Measurements from ENCODE around the gene DYSF. TPM values are rescaled to one million over a fixed set of nuclear protein-coding genes. Genes with fewer than 3 reads are reported as not detected.
A peak's percentile ranks its signal among the peaks of the same experiment; 100 is the strongest.

DYSF gene
- total RNA-seq, 1 experiment from 2014 or later = 5.5 TPM

GRCh38 chr2:71704131-71704561 lies 250.8 kb downstream of the DYSF start:
- H3K18ac ChIP-seq (ENCODE audit: insufficient read length, low read depth, low read length) = no peak overlapping the region
- H2AK5ac ChIP-seq (ENCODE audit: insufficient read length, low read length) = no peak overlapping the region
- no peak overlapping the region for H2BK20ac ChIP-seq (ENCODE audit: low read depth, low read length, poor library complexity, severe bottlenecking)
- H3K4me3 Mint-ChIP-seq = no peak overlapping the region
- H3K27ac ChIP-seq (ENCODE audit: insufficient read length, low read depth, low read length) = no peak overlapping the region
- H3K27me3 ChIP-seq (ENCODE audit: insufficient read depth, low read length) = no peaks in the 10 kb centered on the region
- H3K79me2 ChIP-seq (ENCODE audit: insufficient read depth, low read length) = no peaks in the 10 kb centered on the region
- no peak overlapping the region for H2BK15ac ChIP-seq (ENCODE audit: low read depth, low read length)
- H3K4me1 ChIP-seq (ENCODE audit: insufficient read depth, low read length) = no peaks in the 10 kb centered on the region
- DNase-seq = no peak
- H3K4me1 Mint-ChIP-seq = peaks cover 5 to 14% of the 10 kb centered on the region in 2 experiments; a peak in 3 of 4 replicates
- no peak overlapping the region for H2BK120ac ChIP-seq (ENCODE audit: low read depth, low read length, poor library complexity, severe bottlenecking)
- H2AFZ ChIP-seq (ENCODE audit: low read length) = no peak overlapping the region
- H3T11ph ChIP-seq (ENCODE audit: low read length) = no peak overlapping the region
- no peaks in the 10 kb centered on the region for H3K9me3 ChIP-seq (ENCODE audit: control insufficient read depth, low read depth, low read length)
- peak overlapping the region in 1 of 3 experiments; percentile 49; a peak in 3 of 7 replicates for H3K27ac Mint-ChIP-seq
- no CpG with 5 or more reads among the region's 9 CpGs for WGBS (ENCODE audit: extremely low coverage, insufficient read length, low lambda C conversion rate)
- no peak overlapping the region for H2BK12ac ChIP-seq (ENCODE audit: insufficient read length, low read depth, low read length)
- no peak for TF ChIP-seq CTCF (conservative IDR thresholded peaks at IDR 0.05)
- H3K23me2 ChIP-seq (ENCODE audit: insufficient read length, low read depth, low read length, poor library complexity, severe bottlenecking) = peaks cover 6% of the 10 kb centered on the region
- no peak overlapping the region for H3K4ac ChIP-seq (ENCODE audit: low read depth, low read length)
- H2BK5ac ChIP-seq (ENCODE audit: insufficient read length, low read length) = no peak overlapping the region
- H4K91ac ChIP-seq (ENCODE audit: insufficient read length, low read depth, low read length) = no peak overlapping the region
- H3K27me3 Mint-ChIP-seq (ENCODE audit: low read depth) = peaks cover 3% of the 10 kb centered on the region; the same call in 1 of the 2 replicates
- no peaks in the 10 kb centered on the region for H4K20me1 ChIP-seq (ENCODE audit: control insufficient read depth, insufficient read depth, insufficient read length)
- H3K79me1 ChIP-seq (ENCODE audit: insufficient read depth, low read depth, low read length, poor library complexity, severe bottlenecking) = no peaks in the 10 kb centered on the region
- H4K8ac ChIP-seq (replicated peaks; ENCODE audit: insufficient read length, low read depth, low read length) = peak overlapping the region; percentile 56
- H3K36me3 Mint-ChIP-seq (ENCODE audit: insufficient read depth in 1 of 3, low read depth in 3 of 3) = no peaks in the 10 kb centered on the region
- no peaks in the 10 kb centered on the region; a peak in 1 of 5 replicates for H3K9me3 Mint-ChIP-seq
- no peak overlapping the region for H3K9ac ChIP-seq (ENCODE audit: extremely low read depth, insufficient read length, low read length)
- no peak overlapping the region for H3K23ac ChIP-seq (ENCODE audit: insufficient read length, low read depth, low read length)
- no peak overlapping the region for H4K5ac ChIP-seq (ENCODE audit: insufficient read length, low read depth, low read length)
- H3K4me2 ChIP-seq (ENCODE audit: insufficient read depth, insufficient read length, low read length) = no peak overlapping the region
- H3K56ac ChIP-seq (ENCODE audit: insufficient read length, low read depth, low read length) = no peak overlapping the region
- H3K14ac ChIP-seq (ENCODE audit: insufficient read depth, low read length) = peak overlapping the region; percentile 39; the same call in 1 of the 2 replicates

Measured in H9 (cell line).